Gastrocnemius medialis (tissue), 4 donors: ENCODE results near the gene IQSEC1. TPM values are rescaled to one million over a fixed set of nuclear protein-coding genes. Genes with fewer than 3 reads are reported as not detected.

Source experiments
- ATAC-seq, 2 donors: fragments of 150-250 bp; one replicate each; pipeline ENCODE4 v1.9.1; 2016
- DNase-seq, 2 donors: peaks; one replicate each; pipeline ENCODE4 v3.0.0-alpha.2; 2019
- H3K27ac ChIP-seq, 4 donors: fragments of 200-600 bp; sonication (generic); 1 replicate in 1 of 4; 2 replicates in 3 of 4; pipeline ENCODE4 v1.5.1; 2016 to 2018; ENCODE audit warnings: mild to moderate bottlenecking in 2 of 4, moderate library complexity in 1 of 4
- H3K27me3 ChIP-seq, 3 donors: fragments of 200-600 bp; sonication (generic) in 2 of 3; 1 replicate in 1 of 3; 2 replicates in 2 of 3; pipeline versions ENCODE4 v1.5.1 to v1.6.0; 2016 to 2019; ENCODE audit warnings: mild to moderate bottlenecking in 1 of 3, moderate library complexity in 1 of 3
- H3K36me3 ChIP-seq, 2 donors: fragments of 200-600 bp; sonication (generic) in 1 of 2; one replicate each; pipeline ENCODE4 v1.5.1; 2017 to 2018
- H3K4me1 ChIP-seq, 2 donors: fragments of 200-600 bp; sonication (generic) in 1 of 2; one replicate each; pipeline ENCODE4 v1.5.1; 2016 to 2017; ENCODE audit warnings: mild to moderate bottlenecking in 2 of 2
- H3K4me3 ChIP-seq, 4 donors: fragments of 200-600 bp; sonication (generic) in 3 of 4; 1 replicate in 1 of 4; 2 replicates in 3 of 4; pipeline ENCODE4 v1.5.1; 2016 to 2019; ENCODE audit warnings: mild to moderate bottlenecking in 2 of 4
- H3K9me3 ChIP-seq, 3 donors: fragments of 200-600 bp; sonication (generic) in 2 of 3; 1 replicate in 1 of 3; 2 replicates in 2 of 3; pipeline ENCODE4 v1.5.1; 2016 to 2019
- CTCF ChIP-seq, 5 experiments: fragments of 450-650 bp in 3 of 5; fragments of 200-600 bp in 2 of 5; sonication (generic) in 2 of 5; IDR thresholded peaks in 4 of 5; conservative IDR thresholded peaks in 1 of 5; 1 replicate in 4 of 5; 2 replicates in 1 of 5; pipeline ENCODE4 v1.5.1; 2016 to 2019; ENCODE audit warnings: antibody characterized with exemption in 5 of 5, mild to moderate bottlenecking in 3 of 5, moderate library complexity in 3 of 5
- POLR2A ChIP-seq, 2 donors: fragments of 450-650 bp; IDR thresholded peaks; one replicate each; pipeline ENCODE4 v1.6.1; 2017; ENCODE audit warnings: antibody characterized with exemption in 2 of 2, mild to moderate bottlenecking in 2 of 2, moderate library complexity in 2 of 2
- in situ Hi-C, 4 donors: fragments of 200-750 bp; cut with MboI; loops; one replicate each; pipeline versions ENCODE4 v1.15.0 to v1.8.0; 2017; ENCODE audit warnings: low sequenced_read_pairs in 4 of 4
- intact Hi-C: fragments of 100-400 bp; cut with DNase I; formaldehyde crosslinking; loops from one replicate; pipeline ENCODE4 v1.15.1; 2023; ENCODE audit warnings: low total_unique reads
- total RNA-seq, 4 donors: library from RNA; depleted of rRNA; stranded (reverse); fragments of >200 nt; gene quantifications; one replicate each; pipeline versions ENCODE4 v1.1.0 to v1.2.3, GENCODE V29; 2016

IQSEC1 gene
- total RNA-seq, 4 donors from 2014 or later = 15.2 to 31.3 (median 28.0) TPM

GRCh38 chr3:13083898-13084297 is 10.7 kb upstream of the IQSEC1 start:
- peaks cover 2 to 9% of the 10 kb centered on the region in 2 donors for H3K4me1 ChIP-seq
- H3K36me3 ChIP-seq = no peaks in the 10 kb centered on the region
- H3K9me3 ChIP-seq = no peaks in the 10 kb centered on the region
- no peaks in the 10 kb centered on the region for H3K27me3 ChIP-seq
- intact Hi-C loops (no loop called here), in situ Hi-C loops (loop anchor here (10.0 to 25.0 kb wide), 5 partner anchors 203 to 561 kb away; no protein-coding TSS in a partner anchor)
- DNase-seq (no peak), ATAC-seq (no peak)
- H3K4me3 ChIP-seq = no peak overlapping the region
- TF ChIP-seq POLR2A (IDR thresholded peaks at IDR 0.05) (no peak), CTCF (IDR thresholded peaks at IDR 0.05 in 4 of 5, conservative IDR thresholded peaks at IDR 0.05 in 1 of 5) (no peak)
- no peak overlapping the region for H3K27ac ChIP-seq

GRCh38 chr3:13083254-13083653 is 10.0 kb upstream of the IQSEC1 start:
- in situ Hi-C loops (loop anchor here (10.0 to 25.0 kb wide), 5 partner anchors 204 to 562 kb away; no protein-coding TSS in a partner anchor), intact Hi-C loops (no loop called here)
- DNase-seq = no peak
- no peaks in the 10 kb centered on the region for H3K9me3 ChIP-seq
- H3K4me1 ChIP-seq = peaks cover 2 to 11% of the 10 kb centered on the region in 2 donors
- H3K27me3 ChIP-seq = no peaks in the 10 kb centered on the region
- no peak for ATAC-seq
- no peaks in the 10 kb centered on the region for H3K36me3 ChIP-seq
- H3K4me3 ChIP-seq = no peak overlapping the region
- no peak overlapping the region for H3K27ac ChIP-seq
- TF ChIP-seq POLR2A (IDR thresholded peaks at IDR 0.05) (no peak), CTCF (IDR thresholded peaks at IDR 0.05 in 4 of 5, conservative IDR thresholded peaks at IDR 0.05 in 1 of 5) (no peak)

- in situ Hi-C loops (loop anchor here (10.0 to 25.0 kb wide), 5 partner anchors 205 to 562 kb away; no protein-coding TSS in a partner anchor), intact Hi-C loops (no loop called here)
- Histone ChIP-seq H3K27me3 (no peaks in the 10 kb centered on the region), H3K27ac (no peak overlapping the region), H3K9me3 (no peaks in the 10 kb centered on the region), H3K4me1 (peaks cover 6 to 17% of the 10 kb centered on the region in 2 donors), H3K4me3 (no peak overlapping the region), H3K36me3 (no peaks in the 10 kb centered on the region)
- TF ChIP-seq POLR2A (IDR thresholded peaks at IDR 0.05) (no peak), CTCF (IDR thresholded peaks at IDR 0.05 in 4 of 5, conservative IDR thresholded peaks at IDR 0.05 in 1 of 5) (no peak)
- DNase-seq = no peak
- ATAC-seq = no peak
Observed at GRCh38 chr3:13082677-13083076, 9.4 kb upstream of the IQSEC1 start.

- no peaks in the 10 kb centered on the region for H3K27me3 ChIP-seq
- intact Hi-C loops = no loop called here
- H3K4me1 ChIP-seq = peaks cover 10 to 24% of the 10 kb centered on the region in 2 donors
- TF ChIP-seq POLR2A (IDR thresholded peaks at IDR 0.05) (no peak), CTCF (IDR thresholded peaks at IDR 0.05 in 4 of 5, conservative IDR thresholded peaks at IDR 0.05 in 1 of 5) (no peak)
- no peak overlapping the region for H3K4me3 ChIP-seq
- in situ Hi-C loops = loop anchor here (10.0 to 25.0 kb wide), 5 partner anchors 206 to 563 kb away; no protein-coding TSS in a partner anchor
- H3K36me3 ChIP-seq = no peaks in the 10 kb centered on the region
- DNase-seq (no peak), ATAC-seq (no peak)
- no peaks in the 10 kb centered on the region for H3K9me3 ChIP-seq
- H3K27ac ChIP-seq = no peak overlapping the region
Observed at GRCh38 chr3:13081603-13082360, 8.6 kb upstream of the IQSEC1 start.
